Activated CD4-positive, alpha-beta T cell treated with anti-CD3 and anti-CD28 coated beads, Interleukin-2, Interleukin-4, amounts not matched to agents 100 ng/mL and 50 ng/mL, durations not matched to agents 16 hours and 8 hours (primary cell): ENCODE results near the gene KCTD11.

Experiments
- DNase-seq: peaks from one replicate; pipeline ENCODE4 v3.0.0-alpha.2; 2020; ENCODE audit warnings: low spot score

Gene KCTD11

GRCh38 chr17:7380321-7380720, 28.4 kb downstream of the KCTD11 start:
- DNase-seq, result no peak

GRCh38 chr17:7380855-7381683, 29.1 kb downstream of the KCTD11 start, which contains the start of gene TNK1:
Gene TNK1, plus strand, starts transcription at chr17:7381089. Its CDS starts 1,838 bp downstream, at chr17:7382927.
- no peak for DNase-seq

- DNase-seq, result no peak
Measured at GRCh38 chr17:7382901-7383300, 30.9 kb downstream of the KCTD11 start.

- no peak for DNase-seq
Measured at GRCh38 chr17:7383371-7383741, 31.4 kb downstream of the KCTD11 start.

GRCh38 chr17:7383742-7384488, 32.0 kb downstream of the KCTD11 start:
- DNase-seq, result peak; percentile 71

- DNase-seq, result no peak
Measured at GRCh38 chr17:7384489-7385081, 32.6 kb downstream of the KCTD11 start.

- no peak for DNase-seq
Measured at GRCh38 chr17:7388856-7389255, 36.9 kb downstream of the KCTD11 start.

GRCh38 chr17:7389924-7390910, 38.3 kb downstream of the KCTD11 start:
- no peak for DNase-seq

- DNase-seq, result no peak
Measured at GRCh38 chr17:7391307-7391706, 39.3 kb downstream of the KCTD11 start.

GRCh38 chr17:7392696-7393612, 41.0 kb downstream of the KCTD11 start:
- DNase-seq, result no peak

GRCh38 chr17:7393613-7394451, 41.9 kb downstream of the KCTD11 start:
- DNase-seq, result peak; percentile 41

- DNase-seq, result peak; percentile 83
Measured at GRCh38 chr17:7394452-7395191, 42.7 kb downstream of the KCTD11 start, which contains the start of gene PLSCR3. Gene PLSCR3, minus strand, starts transcription at chr17:7394525. Its CDS starts 415 bp downstream, at chr17:7394110.

GRCh38 chr17:7396147-7396546, 44.2 kb downstream of the KCTD11 start:
- no peak for DNase-seq

GRCh38 chr17:7398612-7399011, 46.6 kb downstream of the KCTD11 start:
- DNase-seq, result no peak

- DNase-seq, result no peak
Measured at GRCh38 chr17:7403043-7403726, 51.2 kb downstream of the KCTD11 start.

GRCh38 chr17:7403727-7403976, 51.7 kb downstream of the KCTD11 start:
- DNase-seq, result no peak

- peak; percentile 98 for DNase-seq
Measured at GRCh38 chr17:7403977-7404736, 52.2 kb downstream of the KCTD11 start, which contains the start of gene TMEM256. Gene TMEM256, minus strand, starts transcription at chr17:7404097. Its CDS starts 13 bp downstream, at chr17:7404084.
